GM19324 (cell line): ENCODE data around the gene APOE.

ENCODE experiments used
- ATAC-seq: cut with Tn5 transposase; IDR thresholded peaks from one replicate; pipeline ENCODE4 v1.9.1; 2021; ENCODE audit warnings: mild to moderate bottlenecking, moderate library complexity; ENCODE audit not compliant: unreplicated experiment, low FRiP score

The APOE gene

DNA sequence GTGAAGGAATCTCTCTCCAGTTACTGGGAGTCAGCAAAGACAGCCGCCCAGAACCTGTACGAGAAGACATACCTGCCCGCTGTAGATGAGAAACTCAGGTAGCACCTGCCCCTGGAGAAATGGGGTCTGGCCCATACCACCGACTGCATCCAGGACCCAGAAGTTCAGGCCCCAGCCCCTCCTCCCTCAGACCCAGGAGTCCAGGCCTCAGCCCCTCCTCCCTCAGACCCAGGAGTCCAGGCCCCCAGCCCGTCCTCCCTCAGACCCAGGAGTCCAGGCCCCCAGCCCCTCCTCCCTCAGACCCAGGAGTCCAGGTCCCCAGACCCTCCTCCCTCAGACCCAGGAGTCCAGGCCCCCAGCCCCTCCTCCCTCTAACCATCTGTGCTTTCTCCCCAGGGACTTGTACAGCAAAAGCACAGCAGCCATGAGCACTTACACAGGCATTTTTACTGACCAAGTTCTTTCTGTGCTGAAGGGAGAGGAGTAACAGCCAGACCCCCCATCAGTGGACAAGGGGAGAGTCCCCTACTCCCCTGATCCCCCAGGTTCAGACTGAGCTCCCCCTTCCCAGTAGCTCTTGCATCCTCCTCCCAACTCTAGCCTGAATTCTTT lies 43.3 kb downstream of the APOE start:
- ATAC-seq = no peak

DNA sequence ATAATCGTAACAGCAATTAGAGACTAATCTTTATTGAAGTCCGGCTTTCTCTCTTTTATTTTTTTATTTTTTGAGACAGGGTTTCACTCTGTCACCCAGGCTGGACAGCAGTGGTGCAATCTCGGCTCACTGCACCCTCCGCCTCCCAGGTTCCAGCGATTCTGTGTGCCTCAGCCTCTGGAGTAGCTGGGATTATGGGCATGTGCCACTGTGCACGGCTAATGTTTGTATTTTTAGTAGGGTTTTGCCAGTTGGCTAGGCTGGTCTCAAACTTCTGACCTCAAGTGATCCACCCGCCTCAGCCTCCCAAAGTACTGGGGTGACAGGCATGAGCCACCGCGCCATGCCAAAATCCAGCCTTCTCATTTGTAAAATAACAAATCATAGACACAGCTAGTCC lies 44.0 kb downstream of the APOE start:
- no peak for ATAC-seq

DNA sequence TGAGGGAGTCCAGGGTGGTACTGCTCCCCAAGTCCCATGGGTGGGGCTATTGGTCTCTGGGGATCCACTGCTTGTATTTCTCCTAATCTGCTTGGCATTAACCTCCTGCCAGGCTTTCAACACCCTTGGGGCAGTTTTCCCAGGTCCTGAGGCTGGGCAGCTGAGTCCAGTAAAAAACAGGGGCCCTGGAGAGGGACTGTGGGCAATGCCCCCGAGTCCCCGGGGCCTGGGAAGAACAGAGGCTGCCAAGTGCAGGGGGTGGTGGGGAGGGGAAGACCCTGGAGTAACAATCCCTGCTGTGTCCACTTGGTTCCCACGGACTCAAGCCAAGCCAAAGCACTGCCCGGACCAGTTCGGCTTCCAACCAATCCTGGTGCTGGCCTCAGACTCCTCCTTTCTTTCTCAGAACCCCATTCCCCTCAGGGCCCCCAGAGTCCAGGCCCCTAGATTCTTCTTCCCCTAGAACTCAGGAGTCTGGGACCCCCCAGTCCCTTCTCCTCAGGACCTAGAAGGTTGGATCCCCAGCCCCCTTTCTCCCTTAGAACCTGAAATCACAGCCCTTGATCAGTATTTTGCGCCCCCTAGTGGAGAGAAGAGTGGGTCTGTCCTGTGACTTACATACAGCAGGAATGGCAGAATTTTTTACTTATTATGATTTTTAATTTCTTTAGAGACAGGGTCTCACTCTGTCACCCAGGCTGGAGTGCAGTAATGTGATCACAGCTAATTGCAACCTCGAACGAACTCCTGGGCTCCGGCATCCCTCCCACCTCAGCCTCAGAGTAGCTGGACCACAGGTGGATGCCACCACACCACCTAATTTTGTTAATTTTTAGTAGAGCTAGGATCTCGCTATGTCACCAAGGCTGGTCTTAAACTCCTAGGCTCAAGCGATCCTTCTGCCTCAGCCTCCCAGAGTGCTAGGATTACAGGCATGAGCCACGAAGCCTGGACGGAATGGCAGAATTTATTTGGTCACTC lies 45.9 kb downstream of the APOE start:
- ATAC-seq = no peak

DNA sequence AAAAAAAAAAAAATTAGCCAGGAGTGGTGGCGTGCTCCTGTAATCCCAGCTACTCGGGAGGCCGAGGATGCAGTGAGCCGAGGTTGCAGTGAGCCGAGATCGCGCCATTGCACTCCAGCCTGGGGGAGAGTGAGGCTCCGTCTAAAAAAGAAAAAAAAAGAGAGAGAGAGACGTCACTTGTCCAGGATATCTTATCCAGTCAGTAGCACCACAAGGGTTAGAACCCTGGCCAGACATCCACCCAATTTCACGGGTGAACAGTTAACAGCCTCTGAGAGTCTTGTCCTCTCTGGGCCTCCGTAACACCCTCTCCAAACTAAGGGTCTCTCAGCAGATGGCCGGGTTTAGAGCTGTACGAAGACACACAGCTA lies 48.7 kb downstream of the APOE start:
- no peak for ATAC-seq

DNA sequence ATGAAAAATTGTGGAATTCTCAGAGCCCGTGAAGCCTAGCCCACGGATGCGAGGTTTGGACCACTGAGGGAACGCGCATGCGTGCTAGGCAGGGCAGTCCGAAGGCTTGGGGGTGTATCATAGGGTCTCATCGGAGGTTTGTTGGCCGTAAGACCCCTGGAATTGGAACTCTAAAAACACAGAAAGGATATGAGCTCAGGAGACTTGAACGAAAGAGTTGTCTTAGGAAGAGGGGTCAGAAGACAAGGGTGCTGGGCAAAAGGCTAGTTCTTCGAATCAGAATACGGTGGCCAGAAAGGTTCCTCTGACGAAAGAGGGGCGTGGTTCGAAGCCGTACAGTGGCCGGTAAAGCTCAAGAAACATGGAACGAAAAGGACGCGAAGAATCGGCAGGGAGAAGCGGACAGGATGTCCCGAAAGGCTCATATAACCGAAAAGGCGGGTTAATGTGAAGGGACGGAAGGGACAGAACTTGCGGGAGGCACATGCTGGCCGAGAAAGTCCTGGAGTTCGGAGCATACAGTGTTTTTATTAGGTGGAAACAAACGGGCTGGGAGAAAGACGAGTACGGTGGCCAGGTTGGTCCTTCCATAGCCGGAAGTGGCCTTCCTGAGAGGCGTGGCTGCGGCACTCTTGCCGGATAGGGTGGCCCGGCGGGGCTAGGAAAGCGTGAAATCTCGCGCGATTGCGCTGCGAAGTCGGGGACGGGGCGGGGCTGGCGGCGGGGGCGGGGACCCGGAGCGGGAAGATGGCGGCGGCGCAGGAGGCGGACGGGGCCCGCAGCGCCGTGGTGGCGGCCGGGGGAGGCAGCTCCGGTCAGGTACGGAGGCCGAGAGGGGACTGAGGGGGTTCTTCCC lies 49.3 kb downstream of the APOE start, which contains the start of gene CLPTM1:
TSS of gene CLPTM1 (plus strand) at position 732 of the 856 bp plus-strand sequence. CDS start at position 748, 16 bp downstream.
- peak; percentile 83 for ATAC-seq

DNA sequence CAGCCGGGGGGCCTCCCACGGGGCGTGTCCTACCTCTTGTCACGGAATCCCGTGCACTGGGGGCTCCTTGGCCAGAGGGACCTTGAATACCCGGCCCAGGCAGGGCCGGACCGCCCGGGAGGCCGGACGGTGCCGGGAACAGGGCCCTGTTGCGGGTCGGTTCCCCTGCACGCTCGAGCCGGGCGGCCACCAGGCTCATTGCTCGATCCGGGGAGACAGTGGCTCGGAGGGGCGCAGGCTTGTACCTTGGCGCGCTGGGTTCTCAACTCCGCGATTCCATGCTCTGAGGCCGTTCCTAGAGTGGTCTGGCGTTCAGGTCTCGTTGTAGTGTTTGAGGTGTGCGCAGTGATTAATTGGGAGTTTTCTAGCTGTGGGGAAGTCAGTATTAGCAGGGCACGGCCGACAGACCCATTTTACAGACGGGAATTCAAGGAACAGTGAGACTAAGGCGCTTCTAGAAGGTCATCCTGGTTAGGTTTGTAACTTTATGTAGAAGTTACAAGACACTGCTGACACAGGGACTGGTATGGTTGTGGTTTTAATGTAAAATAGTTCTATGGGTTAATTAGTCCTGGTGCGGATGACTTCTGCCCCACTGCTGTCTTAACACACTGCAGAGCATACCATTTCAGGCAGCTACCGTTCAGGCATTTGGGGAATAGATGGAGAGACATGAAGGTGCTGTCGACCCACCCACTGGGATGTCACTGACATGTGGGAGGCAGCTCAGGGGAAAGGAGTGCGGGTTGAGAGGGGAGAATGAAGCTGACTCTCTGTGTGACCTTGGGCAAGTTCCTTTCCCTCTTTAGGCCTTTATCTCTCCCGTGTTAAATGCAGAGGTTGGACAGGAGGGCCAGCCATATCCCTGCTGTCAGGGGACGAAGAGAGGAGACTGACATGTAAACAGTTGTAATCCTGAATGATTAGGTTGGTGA lies 50.2 kb downstream of the APOE start:
- peak; percentile 21 for ATAC-seq

DNA sequence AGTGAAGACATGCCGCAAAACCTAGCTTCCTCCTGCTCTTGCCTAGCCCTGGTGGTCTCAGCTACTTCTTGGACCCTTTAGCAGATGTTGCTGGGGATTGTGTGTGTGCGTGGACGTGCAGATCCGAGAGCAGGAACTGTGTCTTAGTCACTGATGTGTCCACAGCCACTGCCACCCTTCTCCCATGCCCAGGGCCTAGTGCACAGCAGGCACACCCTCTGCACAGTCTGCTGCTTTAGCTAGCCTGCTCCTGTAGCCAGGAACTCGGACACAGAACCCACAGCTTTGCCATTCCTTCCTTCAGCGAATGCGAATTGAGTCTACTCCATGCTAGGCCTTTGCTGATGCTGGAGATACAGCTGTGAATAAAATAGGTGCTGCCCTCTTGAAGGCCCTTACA lies 51.9 kb downstream of the APOE start:
- ATAC-seq = no peak

DNA sequence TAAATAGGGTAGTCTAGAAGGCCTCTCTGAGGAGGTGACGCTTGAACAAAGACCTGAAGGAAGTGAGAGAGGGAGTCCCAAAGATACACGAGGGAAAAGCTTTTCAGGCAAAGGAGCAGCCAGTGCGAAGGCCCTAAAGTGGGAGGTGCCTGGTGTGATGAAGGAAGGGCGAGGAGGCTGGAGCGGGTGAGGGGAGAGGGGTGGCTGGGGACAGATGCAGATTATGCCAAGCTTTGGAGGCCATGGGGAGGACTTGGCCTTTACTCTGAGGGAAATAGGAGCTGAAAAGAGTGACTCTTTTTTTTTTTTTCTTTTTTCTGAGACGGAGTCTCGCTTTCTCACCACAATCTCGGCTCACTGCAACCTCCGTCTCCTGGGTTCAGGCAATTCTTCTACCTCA lies 52.5 kb downstream of the APOE start:
- ATAC-seq = no peak
